RWPE2 (cell line): Measurements from ENCODE around the gene KDM6A.

Experiments used
- ATAC-seq: fragments of 200-7000 bp; cut with Tn5 transposase; 3 replicates; pipeline ENCODE4 v1.9.1; 2021; ENCODE audit warnings: low read depth
- DNase-seq: peaks from one replicate; pipeline ENCODE4 v3.0.0-alpha.2; 2020; ENCODE audit warnings: low spot score
- H3K27ac ChIP-seq: fragments of 450-650 bp; 2 replicates; pipeline ENCODE4 v1.5.1; 2017; ENCODE audit warnings: mild to moderate bottlenecking; ENCODE audit not compliant: poor library complexity, severe bottlenecking
- H3K27me3 ChIP-seq: fragments of 250-450 bp; sonication (Bioruptor Pico); 2 replicates; pipeline ENCODE4 v1.5.1; 2021; ENCODE audit warnings: mild to moderate bottlenecking, moderate library complexity; ENCODE audit not compliant: insufficient read depth, poor library complexity, severe bottlenecking
- H3K36me3 ChIP-seq: fragments of 250-450 bp; sonication (Bioruptor Pico); 2 replicates; pipeline ENCODE4 v1.5.1; 2020; ENCODE audit warnings: low read depth, mild to moderate bottlenecking, moderate library complexity
- H3K4me1 ChIP-seq: fragments of 250-450 bp; sonication (Bioruptor Pico); 2 replicates; pipeline ENCODE4 v1.5.1; 2021; ENCODE audit warnings: mild to moderate bottlenecking, moderate library complexity; ENCODE audit not compliant: insufficient read depth, poor library complexity, severe bottlenecking
- H3K4me3 ChIP-seq: fragments of 250-450 bp; sonication (Bioruptor Pico); 2 replicates; pipeline ENCODE4 v1.5.1; 2021; ENCODE audit warnings: mild to moderate bottlenecking, moderate library complexity; ENCODE audit not compliant: severe bottlenecking
- H3K9me3 ChIP-seq: fragments of 250-450 bp; sonication (Bioruptor Pico); 2 replicates; pipeline ENCODE4 v1.5.1; 2021; ENCODE audit warnings: mild to moderate bottlenecking, moderate library complexity; ENCODE audit not compliant: severe bottlenecking
- CTCF ChIP-seq: fragments of 450-650 bp; IDR thresholded peaks from one replicate; pipeline ENCODE4 v1.5.1; 2017; ENCODE audit warnings: mild to moderate bottlenecking, moderate library complexity; ENCODE audit not compliant: poor library complexity, severe bottlenecking

Gene KDM6A

GRCh38 chrX:44903830-44904530, 31.0 kb downstream of the KDM6A start:
- no peaks in the 10 kb centered on the region for H3K9me3 ChIP-seq
- no peaks in the 10 kb centered on the region; the same call in 1 of the 2 replicates for H3K36me3 ChIP-seq
- peak overlapping the region; percentile 30 for H3K27ac ChIP-seq
- peaks cover 3% of the 10 kb centered on the region for H3K4me1 ChIP-seq
- ATAC-seq, result no peak
- no peak for DNase-seq
- H3K27me3 ChIP-seq, result no peaks in the 10 kb centered on the region
- H3K4me3 ChIP-seq, result no peak overlapping the region
- TF ChIP-seq CTCF, result no peak

DNA sequence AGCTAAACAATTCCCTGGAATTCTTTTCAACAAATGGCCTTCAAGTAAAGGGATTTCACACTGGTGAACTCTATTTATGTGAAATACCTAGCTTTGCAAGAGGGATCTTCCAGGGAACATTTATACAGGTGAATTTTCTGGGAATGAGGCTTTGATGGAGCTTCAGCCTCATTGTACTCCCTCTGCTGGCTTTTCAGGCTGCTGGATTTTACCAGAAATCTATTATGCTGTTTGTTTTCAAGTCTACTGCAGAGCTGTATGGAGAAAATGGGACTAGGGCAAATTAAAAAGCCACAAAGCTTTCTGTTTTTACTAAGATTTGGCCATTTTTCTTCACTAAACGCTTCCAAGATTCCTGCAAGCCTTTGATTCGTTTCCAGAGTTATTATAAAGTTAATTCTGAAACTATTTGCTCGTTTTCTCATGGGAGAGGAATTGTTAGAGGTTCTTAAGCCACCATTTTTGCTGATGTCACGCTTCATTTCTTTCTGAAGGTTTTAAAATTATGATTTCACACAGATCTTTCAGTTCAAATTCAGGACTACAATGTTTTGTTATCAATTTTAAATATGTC, 31.6 kb downstream of the KDM6A start:
- no peak for TF ChIP-seq CTCF
- no peak for DNase-seq
- ATAC-seq, result no peak
- Histone ChIP-seq H3K9me3 (no peaks in the 10 kb centered on the region), H3K36me3 (no peaks in the 10 kb centered on the region; the same call in 1 of the 2 replicates), H3K4me3 (no peak overlapping the region), H3K27me3 (no peaks in the 10 kb centered on the region), H3K27ac (no peak overlapping the region), H3K4me1 (peaks cover 3% of the 10 kb centered on the region)

DNA sequence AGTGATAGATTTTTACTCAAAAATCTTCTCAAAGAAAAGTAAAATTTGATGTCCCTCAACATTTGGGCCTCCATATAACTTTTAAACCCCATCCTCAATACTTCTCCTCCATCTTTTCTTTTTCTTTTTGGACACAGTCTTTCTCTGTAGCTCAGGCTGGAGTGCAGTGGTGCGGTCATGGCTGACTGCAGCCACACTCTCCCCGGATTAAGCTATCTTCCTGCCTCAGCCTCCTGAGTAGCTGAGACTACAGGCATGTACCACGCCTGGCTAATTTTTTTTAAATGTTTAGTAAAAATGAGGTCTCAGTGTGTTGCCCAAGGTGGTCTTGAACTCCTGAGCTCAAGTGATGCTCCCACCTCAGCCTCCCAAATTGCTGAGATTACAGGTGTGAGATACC, 33.1 kb downstream of the KDM6A start:
- no peaks in the 10 kb centered on the region for H3K27me3 ChIP-seq
- H3K36me3 ChIP-seq, result no peaks in the 10 kb centered on the region; the same call in 1 of the 2 replicates
- no peaks in the 10 kb centered on the region for H3K9me3 ChIP-seq
- H3K4me1 ChIP-seq, result peaks cover 3% of the 10 kb centered on the region
- DNase-seq (no peak), ATAC-seq (no peak)
- no peak overlapping the region for H3K4me3 ChIP-seq
- no peak for TF ChIP-seq CTCF
- H3K27ac ChIP-seq, result no peak overlapping the region

DNA sequence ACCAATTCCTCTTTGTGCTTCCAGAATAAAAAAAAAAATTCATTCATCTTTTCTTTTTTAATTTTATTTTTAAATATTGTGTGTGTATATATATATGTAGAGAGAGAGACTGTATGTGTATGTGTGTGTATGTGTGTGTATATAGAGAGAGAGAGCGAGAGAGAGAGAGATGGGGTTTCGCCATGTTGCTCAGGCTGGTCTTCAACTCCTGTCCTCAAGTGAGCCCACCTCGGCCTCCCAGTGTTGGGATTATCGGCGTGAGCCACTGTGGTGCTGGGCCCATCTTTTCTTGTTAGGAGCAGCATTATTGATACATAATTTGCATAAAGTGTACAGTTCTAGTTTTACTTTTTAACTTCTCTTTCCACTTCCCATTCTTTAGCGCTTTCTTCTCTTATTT, 33.6 kb downstream of the KDM6A start:
- Histone ChIP-seq H3K36me3 (no peaks in the 10 kb centered on the region; the same call in 1 of the 2 replicates), H3K27ac (no peak overlapping the region), H3K9me3 (no peaks in the 10 kb centered on the region), H3K4me3 (no peak overlapping the region), H3K4me1 (peaks cover 3% of the 10 kb centered on the region), H3K27me3 (no peaks in the 10 kb centered on the region)
- no peak for ATAC-seq
- DNase-seq, result no peak
- TF ChIP-seq CTCF, result no peak

DNA sequence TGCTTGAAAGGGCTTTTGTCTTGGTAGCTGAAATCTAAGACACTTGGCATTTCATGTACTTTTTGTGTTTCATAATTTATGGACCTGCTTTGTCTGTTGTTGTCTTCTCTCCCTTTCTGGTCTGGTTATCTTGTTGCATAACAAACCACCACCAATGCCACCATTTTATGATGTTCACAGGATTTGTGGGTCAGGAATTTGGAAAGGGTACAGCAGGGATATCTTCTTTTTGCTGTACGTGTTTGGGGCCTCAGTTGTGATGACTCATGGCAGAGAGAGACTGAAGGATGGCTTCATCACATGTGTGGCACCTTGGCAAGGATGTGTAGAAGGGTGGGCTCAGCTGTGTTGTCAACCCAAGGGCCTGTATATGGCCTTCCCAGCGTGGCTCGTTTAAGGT, 35.2 kb downstream of the KDM6A start:
- Histone ChIP-seq H3K4me1 (peaks cover 3% of the 10 kb centered on the region), H3K27ac (no peak overlapping the region), H3K36me3 (no peaks in the 10 kb centered on the region; the same call in 1 of the 2 replicates), H3K9me3 (no peaks in the 10 kb centered on the region), H3K4me3 (no peak overlapping the region), H3K27me3 (no peaks in the 10 kb centered on the region)
- no peak for ATAC-seq
- no peak for DNase-seq
- no peak for TF ChIP-seq CTCF
